HG03457 (cell line): ENCODE results near the gene CTNNBIP1.

Experiments used
- ATAC-seq: cut with Tn5 transposase; IDR thresholded peaks from one replicate; pipeline ENCODE4 v1.9.1; 2021; ENCODE audit warnings: moderate number of reproducible peaks; ENCODE audit not compliant: unreplicated experiment

The CTNNBIP1 gene

DNA sequence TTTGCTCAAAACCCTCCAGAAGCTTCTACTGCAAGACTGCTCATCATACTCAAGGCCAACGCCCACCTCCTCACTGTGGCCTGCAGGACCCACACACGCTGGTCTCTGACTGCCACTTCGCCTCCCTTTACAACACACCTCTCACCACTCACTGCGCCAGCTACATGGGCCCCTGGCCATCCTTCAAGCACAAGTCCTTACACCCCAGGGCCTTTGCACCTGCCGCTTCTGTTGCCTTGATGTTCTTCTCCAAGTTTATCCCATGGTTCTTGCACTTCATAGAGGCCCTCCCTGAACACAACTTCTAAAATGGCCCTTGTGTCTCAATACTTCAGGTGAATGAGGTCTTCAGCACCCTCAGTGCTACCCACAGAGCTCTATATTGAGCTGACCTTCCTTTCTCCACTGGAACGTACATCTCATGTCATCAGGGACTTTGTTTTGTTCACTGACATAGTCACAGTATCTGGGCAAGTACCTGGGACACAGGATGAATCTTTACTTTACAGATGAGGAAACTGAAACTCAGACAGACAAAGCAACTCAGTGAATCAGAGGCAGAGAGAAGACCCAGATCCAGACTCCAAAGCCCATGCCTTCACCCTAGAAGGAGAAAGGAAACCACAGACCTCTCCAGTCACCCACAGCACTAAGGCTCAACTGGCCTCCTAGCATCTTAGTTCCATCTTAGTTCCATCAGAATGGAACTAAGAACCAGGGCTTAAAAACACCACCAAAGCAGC, 51.6 kb downstream of the CTNNBIP1 start:
- no peak for ATAC-seq

DNA sequence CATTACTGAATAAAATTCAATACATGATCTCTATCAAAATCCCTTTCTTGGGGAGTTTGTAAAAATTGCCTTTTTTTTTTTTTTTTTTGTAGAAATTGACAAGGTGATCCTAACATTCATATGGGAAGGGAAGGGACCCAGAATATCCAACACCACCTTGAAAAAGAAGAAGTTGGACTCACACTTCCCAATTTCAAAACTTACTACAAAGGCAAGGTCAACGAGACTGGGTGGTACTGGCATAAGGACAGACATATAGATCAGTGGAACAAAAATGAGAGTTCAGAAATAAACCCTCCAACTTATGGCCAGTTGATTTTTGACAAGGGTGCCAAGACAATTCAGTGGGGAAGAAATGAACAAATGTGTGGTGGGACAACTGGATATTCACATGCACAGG, 54.9 kb downstream of the CTNNBIP1 start:
- no peak for ATAC-seq

DNA sequence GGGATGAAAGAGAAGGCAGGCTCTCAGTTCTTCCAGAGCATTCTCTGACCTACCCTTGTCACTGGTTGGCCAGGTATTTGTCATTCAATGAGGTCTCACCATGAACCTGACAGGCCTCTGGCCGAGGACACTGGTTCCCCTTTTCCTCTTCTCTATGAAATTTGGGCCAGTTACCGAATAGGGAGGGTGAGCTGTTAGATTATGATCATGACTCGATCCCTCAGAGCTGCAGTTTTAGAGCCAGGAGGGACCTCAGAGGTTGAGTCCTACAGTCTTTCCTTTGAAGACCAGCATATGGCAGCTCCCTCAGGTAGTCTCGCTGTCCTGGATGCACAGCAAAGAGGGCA, 56.8 kb downstream of the CTNNBIP1 start:
- no peak for ATAC-seq

DNA sequence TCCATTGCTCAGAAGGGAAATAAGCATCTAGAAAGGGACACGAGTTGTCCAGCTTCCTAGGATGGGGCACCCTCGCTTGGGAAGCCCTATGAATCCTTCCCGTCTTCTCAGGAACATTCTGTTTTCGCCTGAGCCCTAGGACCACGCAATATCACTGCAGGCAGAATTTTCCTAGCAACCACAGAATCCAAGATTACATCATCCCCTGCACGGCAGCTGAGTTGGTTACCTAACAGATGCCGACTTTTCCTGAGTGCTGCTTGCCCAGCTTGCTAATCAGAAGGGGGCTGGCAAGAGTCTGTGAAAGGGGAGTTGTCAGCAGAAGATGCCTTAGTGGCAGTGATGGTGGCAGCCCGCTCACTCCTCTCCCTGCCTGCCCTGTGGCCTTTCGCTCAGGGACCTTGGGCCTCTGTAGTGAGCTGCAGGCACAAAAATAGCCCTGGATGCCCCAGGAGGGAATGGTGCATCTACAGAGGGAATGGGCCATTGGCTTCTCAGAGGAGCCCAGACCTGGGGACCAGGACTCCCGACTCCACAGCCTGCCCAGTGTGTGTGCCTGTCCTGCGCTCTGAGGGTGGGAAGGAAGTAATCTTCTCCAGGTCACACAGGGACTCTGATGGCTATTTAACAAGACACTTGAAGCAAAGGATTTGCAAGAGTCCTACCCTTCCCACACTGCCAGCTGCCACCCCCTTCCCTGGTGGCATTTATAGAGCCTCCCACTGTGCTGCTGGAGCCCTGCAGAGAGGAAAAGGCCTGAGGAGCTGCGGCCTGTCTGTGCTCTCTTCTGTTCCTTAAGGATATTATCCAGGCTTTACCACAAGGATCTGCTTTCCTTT, 57.4 kb downstream of the CTNNBIP1 start:
- no peak for ATAC-seq

DNA sequence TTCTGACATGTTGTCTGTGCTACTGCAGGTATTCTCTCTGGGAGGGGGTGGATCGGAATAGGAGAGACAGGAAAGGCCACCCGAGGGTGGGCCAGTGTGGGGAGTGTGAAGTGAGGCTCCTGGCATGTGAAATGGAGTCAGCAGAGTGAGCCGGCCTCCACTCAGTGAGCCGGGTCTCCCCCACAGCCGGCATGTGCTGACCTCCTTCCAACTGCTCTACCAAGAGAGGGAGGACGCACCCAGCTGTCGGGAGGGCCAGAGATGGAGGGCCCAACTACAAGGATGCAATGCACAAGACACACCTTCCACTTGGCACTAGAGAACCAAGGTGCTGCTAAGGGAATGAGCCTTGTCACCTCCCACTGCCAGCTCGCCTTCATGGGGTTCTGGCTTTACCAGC, 58.1 kb downstream of the CTNNBIP1 start:
- no peak for ATAC-seq

GRCh38 chr1:9850442-9851162, 59.5 kb downstream of the CTNNBIP1 start:
- no peak for ATAC-seq

DNA sequence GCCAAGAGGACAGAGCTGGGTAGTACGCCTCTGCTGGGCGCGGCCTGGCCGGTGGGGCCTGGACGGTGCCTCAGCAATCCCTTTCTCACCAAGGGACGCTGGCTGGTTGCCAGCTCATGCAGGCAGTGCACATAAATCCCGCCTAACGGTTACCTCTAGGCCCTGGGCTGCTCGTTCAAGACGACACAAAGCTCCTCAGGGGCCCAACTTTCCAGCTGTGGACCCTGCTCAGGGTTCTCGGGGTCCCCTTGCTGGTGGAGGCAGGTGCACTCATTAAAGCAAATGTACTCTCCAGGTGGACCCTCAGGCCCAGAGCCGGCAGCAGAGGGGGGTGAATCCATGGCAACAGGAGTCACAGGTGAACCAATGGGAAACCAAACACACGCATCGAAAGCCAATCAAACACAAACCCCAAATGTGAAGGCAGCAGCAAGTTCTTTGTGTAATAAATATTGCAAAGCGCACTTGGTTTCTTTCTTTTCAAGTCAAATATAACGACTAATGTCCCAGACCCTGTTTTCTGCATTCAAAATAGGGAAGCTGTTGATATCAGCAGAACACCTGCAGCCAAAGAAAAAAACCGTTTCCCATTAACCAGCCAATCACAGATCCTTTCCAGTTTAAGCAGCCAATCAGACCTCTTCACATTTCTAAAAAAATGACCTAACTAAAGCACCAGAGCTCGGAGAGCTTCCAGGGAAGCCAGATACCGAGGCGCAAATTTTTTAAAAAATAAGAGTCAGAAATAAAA, 60.2 kb downstream of the CTNNBIP1 start:
- ATAC-seq = no peak

DNA sequence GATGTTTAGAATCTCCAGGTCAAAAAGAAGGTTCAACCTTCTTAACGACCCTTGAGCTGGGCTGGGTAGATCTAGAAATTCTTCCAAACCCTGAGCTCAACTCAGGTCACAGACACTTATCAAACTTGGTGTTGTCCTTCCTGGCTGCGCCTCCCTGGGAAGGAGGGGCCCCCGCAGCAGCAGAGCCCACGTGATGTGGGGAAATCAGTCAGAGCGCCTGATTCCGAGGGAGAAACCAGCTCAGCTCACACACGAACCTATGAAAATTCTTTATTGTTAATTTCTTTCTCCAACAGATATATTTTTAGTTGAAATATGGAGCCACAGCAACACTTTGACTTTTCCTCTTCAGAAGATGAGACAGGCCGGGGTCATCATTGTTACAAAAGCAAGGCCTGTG, 62.0 kb downstream of the CTNNBIP1 start:
- ATAC-seq = no peak

DNA sequence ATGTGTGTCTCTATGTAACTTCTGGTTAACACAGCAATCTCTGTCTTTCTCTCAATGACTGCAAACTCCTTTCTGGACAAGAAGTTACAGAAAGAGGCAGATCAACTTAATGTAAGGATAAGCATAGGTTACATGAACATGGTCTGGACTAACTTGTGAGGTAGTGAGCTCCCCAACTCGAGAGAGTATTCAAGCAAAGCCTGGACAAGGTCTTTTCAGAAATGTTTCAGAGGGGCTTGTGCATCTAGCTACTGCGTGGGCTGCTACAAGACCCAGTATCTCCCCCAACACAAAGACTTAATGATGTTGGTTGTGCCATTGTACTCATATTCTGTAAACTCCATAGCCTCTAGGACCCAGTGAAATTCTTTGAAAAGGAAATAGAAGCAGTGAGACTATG, 62.8 kb downstream of the CTNNBIP1 start:
- ATAC-seq = no peak

DNA sequence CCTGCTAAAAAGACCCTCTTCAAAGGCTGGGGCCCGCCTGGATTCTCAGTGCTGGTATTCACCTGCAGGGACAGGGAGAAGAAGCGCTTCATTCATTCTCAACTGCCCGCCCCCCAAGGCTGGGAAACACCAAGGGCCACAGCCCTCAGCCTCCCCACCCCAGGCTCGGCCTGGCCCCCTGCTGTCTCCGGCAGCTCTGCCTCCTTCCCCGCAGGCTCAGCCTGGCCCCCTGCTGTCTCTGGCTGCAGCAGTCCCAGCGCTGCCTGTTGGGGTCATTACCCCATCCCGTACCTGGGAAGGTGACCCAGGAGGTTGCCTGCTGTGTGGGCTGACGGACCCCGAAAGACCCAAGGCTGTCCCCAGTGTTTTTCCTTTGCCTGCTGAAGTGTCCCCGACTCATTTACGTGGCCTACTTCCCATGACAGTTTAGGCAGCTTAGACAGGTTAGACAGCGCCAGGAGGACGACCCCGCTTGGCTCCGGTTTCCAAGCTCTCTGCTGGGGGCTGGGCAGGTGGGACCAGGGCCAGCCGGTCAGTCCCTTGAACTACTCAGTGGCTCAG, 63.4 kb downstream of the CTNNBIP1 start:
- ATAC-seq = no peak

GRCh38 chr1:9845914-9846313, 64.2 kb downstream of the CTNNBIP1 start:
- ATAC-seq = no peak

- no peak for ATAC-seq
These were observed 65.3 kb downstream of the CTNNBIP1 start for GRCh38 chr1:9844756-9845155.

- no peak for ATAC-seq
These were observed 66.0 kb downstream of the CTNNBIP1 start for GRCh38 chr1:9844106-9844505.

DNA sequence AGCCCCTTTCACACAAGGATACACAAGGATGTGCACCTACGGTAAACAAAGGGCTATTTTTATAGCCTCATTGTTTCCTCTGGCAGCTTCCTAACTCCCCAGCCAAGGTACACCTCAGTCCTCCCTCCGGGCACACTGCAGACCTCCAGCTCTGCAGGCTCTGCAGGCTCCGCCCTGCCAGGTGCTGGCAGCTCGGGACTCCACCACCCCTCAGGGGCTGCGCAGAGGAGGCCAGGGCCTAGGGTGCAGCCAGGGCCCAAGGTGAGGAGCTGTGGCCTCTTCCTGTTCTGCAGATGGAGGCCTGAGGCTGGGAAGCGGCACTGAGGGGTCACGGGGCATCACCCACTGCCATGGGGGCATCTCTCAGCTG, 66.5 kb downstream of the CTNNBIP1 start:
- no peak for ATAC-seq

DNA sequence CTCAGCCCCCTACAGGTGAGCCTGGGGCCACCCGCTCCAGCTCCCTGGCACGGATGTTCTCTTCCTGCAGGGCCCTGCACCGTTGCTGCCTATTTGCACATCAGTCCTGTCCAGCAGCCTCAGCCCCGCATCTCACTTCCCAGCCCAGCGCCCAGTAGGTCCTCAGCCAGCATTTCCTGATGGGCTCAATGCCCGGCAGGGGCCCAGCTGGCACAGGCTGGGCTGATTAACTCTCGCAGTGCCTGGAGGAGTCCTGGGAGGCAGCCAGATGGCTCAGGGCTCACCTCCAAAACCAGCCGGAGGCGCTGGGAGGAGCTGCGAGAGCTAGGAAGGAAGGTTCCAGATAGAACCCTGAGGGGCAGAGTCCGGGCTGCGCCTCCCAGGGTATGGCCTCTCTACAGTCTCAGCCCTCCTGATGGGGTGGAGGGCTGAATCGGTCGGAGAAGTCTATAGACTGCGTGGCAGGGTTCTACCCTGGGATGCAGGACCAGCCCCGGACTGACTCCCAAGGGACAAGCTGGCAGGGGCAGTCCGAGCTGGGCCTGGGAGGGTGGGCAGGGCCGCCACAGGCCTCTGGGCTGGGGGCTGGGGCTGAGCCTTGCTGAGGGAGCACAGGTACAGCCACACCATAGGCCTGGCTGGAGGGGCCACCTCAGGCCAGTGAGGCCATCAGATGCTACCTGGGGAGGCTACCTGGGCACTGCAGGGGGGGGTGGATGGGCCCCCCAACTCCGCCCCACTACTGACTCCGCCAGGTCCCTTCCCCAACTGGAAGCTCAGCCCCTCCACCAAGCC, 67.1 kb downstream of the CTNNBIP1 start:
- ATAC-seq = no peak

DNA sequence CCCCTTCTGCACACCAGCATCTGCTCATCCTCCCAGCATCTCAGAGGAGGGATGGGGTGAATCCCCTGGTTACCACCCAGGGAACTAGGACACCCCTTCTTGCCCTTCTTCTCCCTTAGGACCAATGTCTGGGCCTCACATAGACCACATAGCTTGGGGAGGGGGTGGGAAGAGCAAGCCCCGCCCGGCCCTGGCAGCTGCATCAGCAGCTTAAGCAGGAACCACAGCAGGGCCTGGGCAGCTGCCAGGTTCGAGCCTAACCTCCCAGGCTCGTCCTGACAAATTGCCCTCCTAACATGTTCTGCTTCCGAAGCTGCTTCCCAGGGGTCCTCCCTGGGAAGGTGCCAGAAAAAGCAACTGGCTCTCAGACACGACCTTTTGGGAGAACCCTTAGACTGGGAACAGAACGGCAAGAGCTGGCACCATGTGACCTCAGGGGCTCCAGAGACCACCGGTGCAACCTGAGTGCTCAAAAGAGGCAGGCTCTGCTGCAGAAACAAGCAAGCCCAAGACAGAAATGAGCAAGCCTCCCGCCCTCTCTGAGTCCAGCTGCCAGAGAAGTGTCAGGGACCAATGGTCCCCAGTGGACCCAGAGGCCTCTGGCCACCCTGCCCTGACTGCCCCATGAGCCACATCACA, 67.9 kb downstream of the CTNNBIP1 start:
- no peak for ATAC-seq

DNA sequence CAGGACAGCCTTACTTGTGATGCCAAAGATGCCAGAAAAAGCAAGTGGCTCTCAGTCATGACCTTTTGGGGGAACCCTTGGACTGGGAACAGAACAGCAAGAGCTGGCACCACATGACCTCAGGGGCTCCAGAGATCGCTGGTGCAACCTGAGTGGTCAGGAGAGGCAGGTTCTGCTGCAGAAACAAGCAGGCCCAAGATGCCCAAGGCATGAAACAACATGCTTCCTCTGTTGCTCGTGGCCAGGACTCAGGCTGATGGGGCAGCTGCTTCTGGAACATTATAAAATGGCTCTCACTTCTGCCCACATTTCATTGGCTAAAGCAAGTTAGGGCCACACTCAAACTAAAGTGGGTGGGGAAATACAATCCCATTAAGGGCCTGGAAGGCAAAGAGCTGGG, 68.6 kb downstream of the CTNNBIP1 start:
- no peak for ATAC-seq

DNA sequence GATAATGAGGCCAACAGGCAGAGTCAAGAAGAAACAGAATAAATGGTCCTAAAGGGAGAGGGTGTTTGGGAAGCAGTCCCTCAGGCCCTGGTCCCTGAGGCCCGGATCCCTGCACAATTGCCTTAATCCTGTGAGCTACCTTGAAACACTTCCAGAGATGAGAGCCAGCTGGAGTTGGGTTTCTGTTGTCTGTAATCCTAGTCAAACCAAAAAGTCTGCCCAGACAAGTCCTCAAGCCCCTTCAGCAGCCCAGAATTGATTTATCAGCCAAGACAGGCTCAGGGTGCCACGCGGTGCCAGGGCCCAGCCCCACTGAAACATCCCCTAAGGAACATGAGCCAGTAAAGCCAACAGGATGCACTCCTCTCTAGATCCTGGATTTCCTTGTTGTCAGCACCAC, 69.9 kb downstream of the CTNNBIP1 start:
- ATAC-seq = no peak

DNA sequence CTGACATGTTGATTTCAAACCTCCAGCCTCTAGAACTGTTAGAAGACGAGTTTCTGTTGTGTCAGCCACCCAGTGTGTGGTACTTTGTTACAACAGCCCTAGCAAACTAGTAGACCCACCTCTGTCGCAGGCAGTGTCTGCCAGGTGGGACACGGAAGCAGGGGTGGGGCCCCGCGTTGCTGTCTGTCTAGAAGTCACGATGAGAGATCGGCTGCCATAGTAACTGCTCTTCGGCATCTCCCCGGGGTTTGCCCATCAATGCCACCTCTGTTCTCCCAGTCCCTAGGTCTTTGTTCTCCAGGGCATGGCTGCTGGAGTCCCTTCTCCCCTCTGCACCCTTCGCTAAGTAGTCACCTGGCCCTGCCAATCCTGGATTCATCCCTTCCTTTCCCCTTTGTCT, 71.1 kb downstream of the CTNNBIP1 start:
- no peak for ATAC-seq

GRCh38 chr1:9836632-9836960, 73.5 kb downstream of the CTNNBIP1 start:
- no peak for ATAC-seq
